B cell (primary cell): ENCODE measurements around the gene YWHAE.

Source experiments
- CTCF ChIP-seq: fragments of 200-600 bp; IDR thresholded peaks from one replicate; pipeline ENCODE4 v1.8.0; 2022; ENCODE audit warnings: antibody characterized with exemption, mild to moderate bottlenecking
- EZH2 ChIP-seq: IDR thresholded peaks from 2 replicates; pipeline ENCODE4 v1.6.1; 2012; ENCODE audit warnings: borderline replicate concordance, low read depth, mild to moderate bottlenecking, moderate library complexity, low read length; ENCODE audit not compliant: insufficient read depth, poor library complexity, severe bottlenecking

GRCh38 chr17:1373707-1374237 is 26.2 kb downstream of the YWHAE start:
- TF ChIP-seq CTCF (no peak), EZH2 (no peak)
